ENCODE measurements around the gene SLC39A1. TPM values are rescaled to one million over a fixed set of nuclear protein-coding genes. Genes with fewer than 3 reads are reported as not detected.

The SLC39A1 gene
- total and polyA plus RNA-seq, 2 of the 4 experiments (the other 2 are of a cell fraction): 89.1 to 97.7 TPM

DNA sequence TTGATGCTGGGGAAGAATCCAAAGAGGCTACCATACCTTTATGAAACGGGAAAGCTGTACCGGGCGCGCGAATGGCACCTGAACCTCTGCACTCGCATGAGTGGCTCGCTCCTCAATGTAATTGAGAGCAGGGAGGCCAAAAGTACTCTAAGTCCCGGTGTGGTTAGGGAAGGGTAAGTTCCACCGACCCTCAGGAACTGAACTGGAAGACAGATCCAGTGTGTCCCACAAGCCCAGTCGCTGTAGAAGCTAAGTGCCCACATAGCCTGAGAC, 41.6 kb downstream of the SLC39A1 start:
- Histone ChIP-seq H3K4me1 (ENCODE audit: control insufficient read depth, insufficient read depth, low read length) (peaks cover 11% of the 10 kb centered on the region), H2BK120ac (ENCODE audit: low read depth, low read length) (no peak overlapping the region), H3K27ac (ENCODE audit: insufficient read depth, low read length) (peak overlapping the region; percentile 72), H3K79me1 (ENCODE audit: low read depth in 1 of 2, low read length in 2 of 2) (peaks cover 11 to 57% of the 10 kb centered on the region in 2 experiments; a peak in 3 of 4 replicates), H3K9me1 (ENCODE audit: insufficient read depth, low read length) (0 out of 2 replicates have a peak, but pooled peaks cover 9% of the 10 kb centered on the region), H2AK9ac (replicated peaks; ENCODE audit: low read depth, low read length, poor library complexity) (peak overlapping the region; percentile 94), H2AFZ (replicated peaks; ENCODE audit: low read length, poor library complexity) (peak overlapping the region; percentile 75), H2BK15ac (ENCODE audit: low read depth, low read length) (no peak overlapping the region), H3K23ac (ENCODE audit: low read depth, low read length) (peak overlapping the region; percentile 94), H4K8ac (ENCODE audit: low read depth in 2 of 2, low read length in 2 of 2) (no peak overlapping the region), H4K91ac (ENCODE audit: insufficient read depth, low read depth, low read length) (no peak overlapping the region), H3K27me3 (ENCODE audit: control insufficient read depth, insufficient read depth, low read length) (no peaks in the 10 kb centered on the region), H3K4ac (ENCODE audit: low read depth, low read length) (peak overlapping the region; percentile 63), H3K4me2 (ENCODE audit: low read depth, low read length) (peak overlapping the region; percentile 82), H3K14ac (replicated peaks; ENCODE audit: low read depth, low read length) (peak overlapping the region; percentile 62), H4K20me1 (ENCODE audit: insufficient read depth, low read length) (peaks cover 46% of the 10 kb centered on the region), H3K36me3 (ENCODE audit: control insufficient read depth, insufficient read depth, low read length) (no peaks in the 10 kb centered on the region), H3K9ac (ENCODE audit: low read depth, low read length) (peak overlapping the region; percentile 64), H4K5ac (ENCODE audit: low read depth, low read length) (no peak overlapping the region), H3K56ac (ENCODE audit: extremely low read depth, insufficient read depth, low read length) (peak overlapping the region; percentile 72), H2AK5ac (ENCODE audit: low read depth, low read length) (peak overlapping the region; percentile 41; the same call in 1 of the 2 replicates), H3K18ac (ENCODE audit: low read depth, low read length) (no peak overlapping the region), H2BK5ac (ENCODE audit: low read depth, low read length, poor library complexity, severe bottlenecking) (no peak overlapping the region), H3K4me3 (ENCODE audit: insufficient read depth, low read depth, low read length) (peak overlapping the region; percentile 89), H2BK20ac (ENCODE audit: low read depth, low read length) (no peak overlapping the region), H3K9me3 (ENCODE audit: control insufficient read depth, insufficient read depth, low read length) (no peaks in the 10 kb centered on the region)
- in situ Hi-C loops (cut with MboI; ENCODE audit: low sequenced_read_pairs): no loop called here
- no peak for ATAC-seq (ENCODE audit: low read depth)
- dilution Hi-C loops (cut with HindIII; ENCODE audit: low sequenced_read_pairs, unreplicated experiment): loop anchor here (25.0 kb wide), 1 partner anchor 109 kb away; no protein-coding TSS in a partner anchor
- no TSS peak for BruUV-seq (replicated peaks)
- no peak for DNase-seq
- WGBS, 2 experiments (ENCODE audit: extremely low coverage in 2 of 2, insufficient read length in 1 of 2): no CpG with 5 or more reads among the region's 10 CpGs
- TF ChIP-seq, protein P1, sequence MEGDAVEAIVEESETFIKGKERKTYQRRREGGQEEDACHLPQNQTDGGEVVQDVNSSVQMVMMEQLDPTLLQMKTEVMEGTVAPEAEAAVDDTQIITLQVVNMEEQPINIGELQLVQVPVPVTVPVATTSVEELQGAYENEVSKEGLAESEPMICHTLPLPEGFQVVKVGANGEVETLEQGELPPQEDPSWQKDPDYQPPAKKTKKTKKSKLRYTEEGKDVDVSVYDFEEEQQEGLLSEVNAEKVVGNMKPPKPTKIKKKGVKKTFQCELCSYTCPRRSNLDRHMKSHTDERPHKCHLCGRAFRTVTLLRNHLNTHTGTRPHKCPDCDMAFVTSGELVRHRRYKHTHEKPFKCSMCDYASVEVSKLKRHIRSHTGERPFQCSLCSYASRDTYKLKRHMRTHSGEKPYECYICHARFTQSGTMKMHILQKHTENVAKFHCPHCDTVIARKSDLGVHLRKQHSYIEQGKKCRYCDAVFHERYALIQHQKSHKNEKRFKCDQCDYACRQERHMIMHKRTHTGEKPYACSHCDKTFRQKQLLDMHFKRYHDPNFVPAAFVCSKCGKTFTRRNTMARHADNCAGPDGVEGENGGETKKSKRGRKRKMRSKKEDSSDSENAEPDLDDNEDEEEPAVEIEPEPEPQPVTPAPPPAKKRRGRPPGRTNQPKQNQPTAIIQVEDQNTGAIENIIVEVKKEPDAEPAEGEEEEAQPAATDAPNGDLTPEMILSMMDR (conservative IDR thresholded peaks at IDR 0.05; ENCODE audit: low read depth, low read length): no peak
- TF ChIP-seq MAZ (IDR thresholded peaks at IDR 0.05; ENCODE audit: borderline replicate concordance, low read depth, low read length): no peak
- TF ChIP-seq, protein P2, sequence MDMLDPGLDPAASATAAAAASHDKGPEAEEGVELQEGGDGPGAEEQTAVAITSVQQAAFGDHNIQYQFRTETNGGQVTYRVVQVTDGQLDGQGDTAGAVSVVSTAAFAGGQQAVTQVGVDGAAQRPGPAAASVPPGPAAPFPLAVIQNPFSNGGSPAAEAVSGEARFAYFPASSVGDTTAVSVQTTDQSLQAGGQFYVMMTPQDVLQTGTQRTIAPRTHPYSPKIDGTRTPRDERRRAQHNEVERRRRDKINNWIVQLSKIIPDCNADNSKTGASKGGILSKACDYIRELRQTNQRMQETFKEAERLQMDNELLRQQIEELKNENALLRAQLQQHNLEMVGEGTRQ (IDR thresholded peaks at IDR 0.05; ENCODE audit: low read depth, low read length): no peak
- POLR2A ChIA-PET (ENCODE audit: unreplicated experiment): no interaction called here
- intact Hi-C loops (cut with micrococcal nuclease): loop anchor here (2.0 to 10.0 kb wide), 3 partner anchors 39 to 127 kb away; no protein-coding TSS in a partner anchor
- CTCF ChIA-PET: interaction anchor here (0.5 to 1.3 kb wide), 2 partner anchors 11 to 121 kb away, joined by 3 to 4 read pairs; no protein-coding TSS in a partner anchor
